ENCODE results near the gene SSBP2. TPM values are rescaled to one million over a fixed set of nuclear protein-coding genes. Genes with fewer than 3 reads are reported as not detected.

Gene SSBP2
- total RNA-seq, 1 donor from 2014 or later: 146 TPM

- no peak overlapping the region for H3K4me3 Mint-ChIP-seq (ENCODE audit: unreplicated experiment)
- DNase-seq: no peak
- no peak for TF ChIP-seq CTCF (IDR thresholded peaks at IDR 0.05; ENCODE audit: partially characterized antibody, unreplicated experiment)
- peaks cover 3% of the 10 kb centered on the region for H3K9me3 Mint-ChIP-seq (ENCODE audit: unreplicated experiment)
- H3K4me1 Mint-ChIP-seq (ENCODE audit: low read depth, unreplicated experiment): peaks cover 11% of the 10 kb centered on the region
- H3K27me3 Mint-ChIP-seq (ENCODE audit: unreplicated experiment): no peaks in the 10 kb centered on the region
- no peak overlapping the region for H3K27ac Mint-ChIP-seq (ENCODE audit: unreplicated experiment)
- no peaks in the 10 kb centered on the region for H3K36me3 Mint-ChIP-seq (ENCODE audit: unreplicated experiment)
Measured at GRCh38 chr5:81768935-81769452, 18.1 kb upstream of the SSBP2 start.

GRCh38 chr5:81767938-81768337 is 17.0 kb upstream of the SSBP2 start:
- no peak overlapping the region for H3K4me3 Mint-ChIP-seq (ENCODE audit: unreplicated experiment)
- H3K4me1 Mint-ChIP-seq (ENCODE audit: low read depth, unreplicated experiment): peaks cover 11% of the 10 kb centered on the region
- no peak overlapping the region for H3K27ac Mint-ChIP-seq (ENCODE audit: unreplicated experiment)
- H3K9me3 Mint-ChIP-seq (ENCODE audit: unreplicated experiment): peaks cover 3% of the 10 kb centered on the region
- no peak for TF ChIP-seq CTCF (IDR thresholded peaks at IDR 0.05; ENCODE audit: partially characterized antibody, unreplicated experiment)
- no peaks in the 10 kb centered on the region for H3K27me3 Mint-ChIP-seq (ENCODE audit: unreplicated experiment)
- no peaks in the 10 kb centered on the region for H3K36me3 Mint-ChIP-seq (ENCODE audit: unreplicated experiment)
- no peak for DNase-seq

DNA sequence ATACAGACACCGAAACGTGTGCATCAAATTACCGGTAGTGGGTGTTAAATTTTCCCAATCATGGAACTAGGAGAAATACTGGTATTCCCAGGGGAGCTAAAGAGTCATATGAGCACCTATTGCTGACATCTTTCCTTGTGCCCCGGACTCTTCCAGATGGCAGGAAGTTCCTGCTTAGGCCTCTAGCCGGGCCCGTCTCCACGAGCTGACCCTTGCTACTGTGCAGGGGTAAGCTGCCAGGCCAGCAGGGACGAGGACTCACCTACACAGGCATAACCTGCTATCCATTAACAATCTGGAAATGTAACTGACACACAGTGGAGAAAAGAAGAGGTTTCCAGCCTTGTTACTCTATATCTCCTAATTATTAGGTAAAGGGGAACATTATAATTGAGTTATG is 16.2 kb upstream of the SSBP2 start:
- no peaks in the 10 kb centered on the region for H3K36me3 Mint-ChIP-seq (ENCODE audit: unreplicated experiment)
- DNase-seq: no peak
- no peak overlapping the region for H3K4me3 Mint-ChIP-seq (ENCODE audit: unreplicated experiment)
- H3K9me3 Mint-ChIP-seq (ENCODE audit: unreplicated experiment): peaks cover 3% of the 10 kb centered on the region
- no peaks in the 10 kb centered on the region for H3K27me3 Mint-ChIP-seq (ENCODE audit: unreplicated experiment)
- H3K27ac Mint-ChIP-seq (ENCODE audit: unreplicated experiment): no peak overlapping the region
- TF ChIP-seq CTCF (IDR thresholded peaks at IDR 0.05; ENCODE audit: partially characterized antibody, unreplicated experiment): no peak
- H3K4me1 Mint-ChIP-seq (ENCODE audit: low read depth, unreplicated experiment): peaks cover 11% of the 10 kb centered on the region

GRCh38 chr5:81766611-81767010 is 15.7 kb upstream of the SSBP2 start:
- H3K27me3 Mint-ChIP-seq (ENCODE audit: unreplicated experiment): no peaks in the 10 kb centered on the region
- no peak overlapping the region for H3K4me3 Mint-ChIP-seq (ENCODE audit: unreplicated experiment)
- no peak for DNase-seq
- H3K27ac Mint-ChIP-seq (ENCODE audit: unreplicated experiment): no peak overlapping the region
- H3K9me3 Mint-ChIP-seq (ENCODE audit: unreplicated experiment): peaks cover under 1% of the 10 kb centered on the region
- no peaks in the 10 kb centered on the region for H3K36me3 Mint-ChIP-seq (ENCODE audit: unreplicated experiment)
- H3K4me1 Mint-ChIP-seq (ENCODE audit: low read depth, unreplicated experiment): peaks cover 11% of the 10 kb centered on the region
- TF ChIP-seq CTCF (IDR thresholded peaks at IDR 0.05; ENCODE audit: partially characterized antibody, unreplicated experiment): no peak

- no peaks in the 10 kb centered on the region for H3K36me3 Mint-ChIP-seq (ENCODE audit: unreplicated experiment)
- no peak overlapping the region for H3K4me3 Mint-ChIP-seq (ENCODE audit: unreplicated experiment)
- H3K27ac Mint-ChIP-seq (ENCODE audit: unreplicated experiment): no peak overlapping the region
- H3K27me3 Mint-ChIP-seq (ENCODE audit: unreplicated experiment): no peaks in the 10 kb centered on the region
- no peak for DNase-seq
- peaks cover 12% of the 10 kb centered on the region for H3K4me1 Mint-ChIP-seq (ENCODE audit: low read depth, unreplicated experiment)
- no peak for TF ChIP-seq CTCF (IDR thresholded peaks at IDR 0.05; ENCODE audit: partially characterized antibody, unreplicated experiment)
- no peaks in the 10 kb centered on the region for H3K9me3 Mint-ChIP-seq (ENCODE audit: unreplicated experiment)
Measured at GRCh38 chr5:81763294-81763928, 12.5 kb upstream of the SSBP2 start.
